Epithelial cell of prostate (primary cell): ENCODE results near the gene TNXB.
"Not testable (repeated sequence)": the region's sequence is repeated elsewhere in the genome, so short reads cannot be mapped to it uniquely, and the experiment has no call there.

ENCODE experiments used
- DNase-seq: peaks from one replicate; pipeline ENCODE4 v3.0.0-alpha.2; 2011; ENCODE audit warnings: low read depth, low spot score
- H3K27ac ChIP-seq: fragments of 450-650 bp; 2 replicates; pipeline ENCODE4 v1.5.1; 2017; ENCODE audit warnings: mild to moderate bottlenecking

Gene TNXB

GRCh38 chr6:32012941-32013617 is 96.1 kb downstream of the TNXB start:
- DNase-seq, result not testable (repeated sequence)

GRCh38 chr6:32010856-32011530 is 98.1 kb downstream of the TNXB start:
- not testable (repeated sequence) for H3K27ac ChIP-seq, DNase-seq

More at GRCh38 chr6:32012941-32013617, 96.1 kb downstream of the TNXB start:
- H3K27ac ChIP-seq, result not testable (repeated sequence)

- not testable (repeated sequence) for H3K27ac ChIP-seq, DNase-seq
Observed at GRCh38 chr6:32009537-32009936, 99.6 kb downstream of the TNXB start.

GRCh38 chr6:32008616-32009015 is 100.5 kb downstream of the TNXB start:
- H3K27ac ChIP-seq, DNase-seq: not testable (repeated sequence)

GRCh38 chr6:32008037-32008436 is 101.1 kb downstream of the TNXB start:
- H3K27ac ChIP-seq, DNase-seq: not testable (repeated sequence)

- not testable (repeated sequence) for DNase-seq, H3K27ac ChIP-seq
Observed at GRCh38 chr6:32007086-32007485, 102.1 kb downstream of the TNXB start.

GRCh38 chr6:32005991-32006529 is 103.1 kb downstream of the TNXB start:
- H3K27ac ChIP-seq, DNase-seq: not testable (repeated sequence)

GRCh38 chr6:32005538-32005880 is 103.6 kb downstream of the TNXB start:
- H3K27ac ChIP-seq, DNase-seq: not testable (repeated sequence)

- DNase-seq, H3K27ac ChIP-seq: not testable (repeated sequence)
Observed at GRCh38 chr6:32004864-32005537, 104.1 kb downstream of the TNXB start.

GRCh38 chr6:32004393-32004792 is 104.7 kb downstream of the TNXB start:
- DNase-seq, H3K27ac ChIP-seq: not testable (repeated sequence)

GRCh38 chr6:32003301-32003700 is 105.8 kb downstream of the TNXB start:
- not testable (repeated sequence) for DNase-seq, H3K27ac ChIP-seq

GRCh38 chr6:32002546-32003268 is 106.4 kb downstream of the TNXB start:
- not testable (repeated sequence) for H3K27ac ChIP-seq, DNase-seq

GRCh38 chr6:31996385-31996784 is 112.8 kb downstream of the TNXB start:
- not testable (repeated sequence) for H3K27ac ChIP-seq, DNase-seq

GRCh38 chr6:31994421-31994820 is 114.7 kb downstream of the TNXB start:
- not testable (repeated sequence) for DNase-seq, H3K27ac ChIP-seq
